ENCODE measurements around the gene TRIM65.
"Not testable (repeated sequence)": the region's sequence is repeated elsewhere in the genome, so short reads cannot be mapped to it uniquely, and the experiment has no call there.

DNA sequence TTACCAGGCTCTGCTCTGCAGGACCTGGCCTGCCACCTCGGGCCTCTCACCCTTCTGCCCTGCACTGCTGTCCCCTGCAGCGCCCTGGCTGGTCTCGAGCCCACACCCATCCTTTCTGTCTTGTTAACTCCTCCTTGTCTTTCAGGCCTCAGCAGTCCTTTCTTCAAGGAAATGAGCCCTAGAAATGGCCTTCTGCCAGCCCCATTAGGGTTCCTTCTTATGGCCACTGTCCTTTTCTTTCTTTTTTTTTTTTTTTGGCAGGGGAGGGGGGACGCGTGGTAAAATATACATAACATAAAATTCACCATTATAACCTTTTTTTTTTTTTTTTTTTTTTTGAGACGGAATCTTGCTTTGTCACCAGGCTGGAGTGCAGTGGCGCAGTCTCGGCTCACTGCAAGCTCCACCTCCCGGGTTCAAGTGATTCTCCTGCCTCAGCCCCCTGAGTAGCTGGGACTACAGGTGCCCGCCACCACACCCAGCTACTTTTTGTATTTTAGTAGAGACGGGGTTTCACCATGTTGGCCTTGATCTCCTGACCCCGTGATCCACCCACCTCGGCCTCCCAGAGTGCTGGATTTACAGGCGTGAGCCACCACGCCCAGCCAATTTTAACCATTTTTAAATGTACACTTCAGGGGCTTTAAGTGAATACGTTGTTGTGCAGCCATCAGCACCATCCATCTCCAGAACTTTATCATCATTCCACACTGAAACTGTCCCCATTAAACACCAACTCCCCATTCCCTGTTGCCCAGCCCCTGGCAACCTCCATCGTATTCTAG lies 31.2 kb downstream of the TRIM65 start:
- not testable (repeated sequence) for TF ChIP-seq POLR2A (IDR thresholded peaks at IDR 0.05)
- TF ChIP-seq, protein P1, sequence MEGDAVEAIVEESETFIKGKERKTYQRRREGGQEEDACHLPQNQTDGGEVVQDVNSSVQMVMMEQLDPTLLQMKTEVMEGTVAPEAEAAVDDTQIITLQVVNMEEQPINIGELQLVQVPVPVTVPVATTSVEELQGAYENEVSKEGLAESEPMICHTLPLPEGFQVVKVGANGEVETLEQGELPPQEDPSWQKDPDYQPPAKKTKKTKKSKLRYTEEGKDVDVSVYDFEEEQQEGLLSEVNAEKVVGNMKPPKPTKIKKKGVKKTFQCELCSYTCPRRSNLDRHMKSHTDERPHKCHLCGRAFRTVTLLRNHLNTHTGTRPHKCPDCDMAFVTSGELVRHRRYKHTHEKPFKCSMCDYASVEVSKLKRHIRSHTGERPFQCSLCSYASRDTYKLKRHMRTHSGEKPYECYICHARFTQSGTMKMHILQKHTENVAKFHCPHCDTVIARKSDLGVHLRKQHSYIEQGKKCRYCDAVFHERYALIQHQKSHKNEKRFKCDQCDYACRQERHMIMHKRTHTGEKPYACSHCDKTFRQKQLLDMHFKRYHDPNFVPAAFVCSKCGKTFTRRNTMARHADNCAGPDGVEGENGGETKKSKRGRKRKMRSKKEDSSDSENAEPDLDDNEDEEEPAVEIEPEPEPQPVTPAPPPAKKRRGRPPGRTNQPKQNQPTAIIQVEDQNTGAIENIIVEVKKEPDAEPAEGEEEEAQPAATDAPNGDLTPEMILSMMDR (IDR thresholded peaks at IDR 0.05): not testable (repeated sequence)
